Left ventricle myocardium inferior (tissue), 1 donor: Measurements from ENCODE around the gene CATSPERD. TPM values are rescaled to one million over a fixed set of nuclear protein-coding genes. Genes with fewer than 3 reads are reported as not detected.
"Not testable (repeated sequence)": the region's sequence is repeated elsewhere in the genome, so short reads cannot be mapped to it uniquely, and the experiment has no call there.

Source experiments
- DNase-seq: peaks from one replicate; pipeline ENCODE4 v3.0.0-alpha.2; 2020
- H3K27ac ChIP-seq: fragments of 200-600 bp; replicated peaks from 2 replicates; pipeline ENCODE4 v1.8.0; 2021
- H3K27me3 ChIP-seq: fragments of 200-600 bp; 2 replicates; pipeline ENCODE4 v1.8.0; 2021; ENCODE audit warnings: low read depth
- H3K36me3 ChIP-seq: fragments of 200-600 bp; 2 replicates; pipeline ENCODE4 v1.8.0; 2021
- H3K4me1 ChIP-seq: fragments of 200-600 bp; 2 replicates; pipeline ENCODE4 v1.8.0; 2021
- H3K4me3 ChIP-seq: fragments of 200-600 bp; 2 replicates; pipeline ENCODE4 v1.8.0; 2021; ENCODE audit warnings: mild to moderate bottlenecking, moderate library complexity
- H3K9me3 ChIP-seq: fragments of 200-600 bp; replicated peaks from 2 replicates; pipeline ENCODE4 v1.8.0; 2021
- CTCF ChIP-seq: fragments of 200-600 bp; IDR thresholded peaks from 2 replicates; pipeline ENCODE4 v1.8.0; 2021; ENCODE audit warnings: antibody characterized with exemption, mild to moderate bottlenecking, borderline replicate concordance
- intact Hi-C: fragments of 100-400 bp; cut with micrococcal nuclease; formaldehyde crosslinking; loops from one replicate; pipeline ENCODE4 v1.11.0; 2022
- total RNA-seq: library from RNA; stranded (reverse); fragmentation: NEBNext Ultra II Directional; extraction: Animal tissue kit (Norgen Biotek cat#: 25700); gene quantifications from one replicate; pipeline ENCODE4 v1.2.1, GENCODE V29; 2021
- donor health status: DM: no; HTN: yes; CAD: no; lungs with severe emphysema.

CATSPERD gene
- total RNA-seq, 1 donor from 2014 or later: not detected

GRCh38 chr19:5738423-5738822 lies 18.0 kb downstream of the CATSPERD start:
- H3K4me3 ChIP-seq: no peak overlapping the region
- no peak for TF ChIP-seq CTCF
- peaks cover 8% of the 10 kb centered on the region for H3K9me3 ChIP-seq
- intact Hi-C loops: no loop called here
- peaks cover 15% of the 10 kb centered on the region for H3K27me3 ChIP-seq
- no peak overlapping the region for H3K27ac ChIP-seq
- H3K36me3 ChIP-seq: no peaks in the 10 kb centered on the region
- DNase-seq: no peak
- H3K4me1 ChIP-seq: no peaks in the 10 kb centered on the region

GRCh38 chr19:5742051-5742450 lies 21.6 kb downstream of the CATSPERD start:
- Histone ChIP-seq H3K9me3 (peaks cover 8% of the 10 kb centered on the region), H3K27ac (no peak overlapping the region), H3K36me3 (no peaks in the 10 kb centered on the region), H3K4me1 (no peaks in the 10 kb centered on the region), H3K4me3 (no peak overlapping the region), H3K27me3 (peaks cover 35% of the 10 kb centered on the region)
- intact Hi-C loops: no loop called here
- DNase-seq: no peak
- TF ChIP-seq CTCF: no peak

DNA sequence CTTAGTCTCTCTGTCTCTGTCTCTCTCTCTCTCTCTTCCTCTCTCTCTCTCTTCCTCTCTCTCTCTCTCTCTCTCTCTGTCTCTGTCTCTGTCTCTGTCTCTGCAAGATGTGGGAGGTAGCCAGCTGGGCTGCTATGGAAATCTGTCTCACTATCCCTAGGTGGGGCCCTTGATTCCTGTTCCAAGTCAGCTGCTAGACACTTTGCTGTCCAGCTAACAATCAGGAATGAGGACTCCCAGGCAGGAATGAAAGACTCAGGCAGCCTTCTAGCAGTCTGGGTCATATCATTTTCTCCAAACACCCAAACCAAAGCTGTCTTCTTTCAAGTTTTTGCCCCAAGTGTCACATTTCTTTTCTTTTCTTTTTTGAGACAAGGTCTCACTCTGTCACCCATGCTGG lies 23.2 kb downstream of the CATSPERD start:
- H3K27ac ChIP-seq: no peak overlapping the region
- H3K4me1 ChIP-seq: no peaks in the 10 kb centered on the region
- DNase-seq: no peak
- no peaks in the 10 kb centered on the region for H3K36me3 ChIP-seq
- peaks cover 48% of the 10 kb centered on the region for H3K27me3 ChIP-seq
- no peak for TF ChIP-seq CTCF
- no peak overlapping the region for H3K4me3 ChIP-seq
- H3K9me3 ChIP-seq: peaks cover 8% of the 10 kb centered on the region
- intact Hi-C loops: no loop called here

- intact Hi-C loops, H3K9me3 ChIP-seq, H3K4me1 ChIP-seq, H3K27ac ChIP-seq, H3K36me3 ChIP-seq, DNase-seq, H3K4me3 ChIP-seq: not testable (repeated sequence)
- H3K27me3 ChIP-seq: peaks cover 62% of the 10 kb centered on the region
These were observed 24.6 kb downstream of the CATSPERD start for GRCh38 chr19:5744999-5745398.

DNA sequence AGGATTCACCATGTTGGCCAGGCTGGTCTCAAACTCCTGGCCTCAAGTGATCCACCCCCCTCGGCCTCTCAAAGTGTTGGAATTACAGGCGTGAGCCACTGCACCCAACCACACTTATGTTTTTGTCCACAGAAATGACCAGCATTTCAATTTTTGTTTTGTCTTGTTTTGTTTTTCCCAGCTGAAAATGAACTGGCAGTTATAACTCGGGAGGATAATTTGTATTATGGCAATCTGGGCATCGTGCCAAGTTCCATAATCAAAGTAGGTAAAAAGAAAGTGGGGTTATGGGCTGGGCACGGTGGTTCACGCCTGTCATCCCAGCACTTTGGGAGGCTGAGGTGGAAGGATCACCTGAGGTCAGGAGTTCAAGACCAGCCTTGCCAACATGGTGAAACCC lies 28.5 kb downstream of the CATSPERD start:
- intact Hi-C loops, H3K4me1 ChIP-seq, DNase-seq, H3K4me3 ChIP-seq, H3K27ac ChIP-seq, H3K9me3 ChIP-seq, H3K36me3 ChIP-seq: not testable (repeated sequence)
- peaks cover 83% of the 10 kb centered on the region for H3K27me3 ChIP-seq

DNA sequence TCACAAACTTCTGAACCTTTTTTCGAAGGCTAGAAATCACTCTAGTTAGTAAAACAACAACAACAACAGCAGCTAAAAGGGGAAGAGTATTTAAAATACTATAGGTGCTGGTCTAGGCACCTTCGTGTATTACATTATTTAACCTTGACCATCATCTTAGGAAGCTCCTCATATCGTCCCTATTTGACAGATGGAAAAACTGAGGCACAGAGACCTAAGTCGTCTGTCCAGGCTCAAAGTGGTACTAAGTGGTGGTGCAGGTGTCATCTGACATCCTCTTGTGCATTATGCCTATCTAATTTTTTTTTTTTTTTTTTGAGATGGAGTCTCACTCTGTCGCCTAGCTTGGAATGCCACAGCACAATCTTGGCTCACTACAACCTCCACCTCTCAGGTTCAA lies 29.1 kb downstream of the CATSPERD start:
- Histone ChIP-seq H3K27ac (no peak overlapping the region), H3K36me3 (no peaks in the 10 kb centered on the region), H3K27me3 (peaks cover 81% of the 10 kb centered on the region), H3K4me3 (no peak overlapping the region), H3K9me3 (no peaks in the 10 kb centered on the region), H3K4me1 (no peaks in the 10 kb centered on the region)
- intact Hi-C loops: no loop called here
- no peak for TF ChIP-seq CTCF
- DNase-seq: no peak

GRCh38 chr19:5751709-5752108 lies 31.3 kb downstream of the CATSPERD start:
- H3K4me1 ChIP-seq: no peaks in the 10 kb centered on the region
- H3K36me3 ChIP-seq: no peaks in the 10 kb centered on the region
- peaks cover 59% of the 10 kb centered on the region for H3K27me3 ChIP-seq
- DNase-seq: no peak
- H3K9me3 ChIP-seq: no peaks in the 10 kb centered on the region
- TF ChIP-seq CTCF: no peak
- H3K27ac ChIP-seq: no peak overlapping the region
- intact Hi-C loops: no loop called here
- no peak overlapping the region for H3K4me3 ChIP-seq
